HL-60 (cell line): ENCODE measurements around the gene SLC45A1.

ENCODE experiments used
- CTCF ChIP-seq: IDR thresholded peaks from one replicate; pipeline ENCODE4 v1.5.1; 2011; ENCODE audit warnings: low read length, control low read depth, inconsistent platforms; ENCODE audit not compliant: insufficient read depth
- POLR2AphosphoS5 ChIP-seq: IDR thresholded peaks from 2 replicates; pipeline ENCODE4 v1.6.1; 2012; ENCODE audit warnings: low read depth
- REST ChIP-seq: IDR thresholded peaks from 2 replicates; pipeline ENCODE4 v1.6.1; 2012; ENCODE audit warnings: low read depth; ENCODE audit not compliant: insufficient replicate concordance
- SPI1 ChIP-seq: IDR thresholded peaks from 2 replicates; pipeline ENCODE4 v1.6.1; 2012; ENCODE audit warnings: low read depth, mild to moderate bottlenecking, borderline replicate concordance

DNA sequence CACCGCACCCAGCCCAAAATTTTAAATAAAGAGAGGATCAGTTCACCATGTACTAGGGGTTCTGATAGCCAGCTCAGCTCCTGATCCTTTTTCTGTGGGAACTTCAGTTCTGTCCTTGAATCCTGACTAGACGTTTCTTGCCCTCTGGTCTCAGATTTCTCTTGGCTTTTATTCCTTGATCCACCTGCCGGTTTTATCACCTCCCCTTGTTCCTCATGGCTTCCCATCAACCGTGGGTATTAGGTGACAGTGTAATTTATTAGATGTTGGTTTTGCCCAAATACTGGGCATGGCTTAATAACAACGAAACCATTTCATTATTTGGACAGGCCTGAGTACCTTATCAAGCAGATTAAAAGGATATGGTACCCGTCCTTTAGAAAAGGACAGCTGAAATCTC, 22.5 kb downstream of the SLC45A1 start:
- TF ChIP-seq REST (no peak), CTCF (no peak), POLR2AphosphoS5 (no peak), SPI1 (no peak)
